Measurements from ENCODE around the gene VRK1. TPM values are rescaled to one million over a fixed set of nuclear protein-coding genes. Genes with fewer than 3 reads are reported as not detected.

Gene VRK1
- total RNA-seq, 1 experiment from 2014 or later = 67.3 TPM

GRCh38 chr14:96782436-96782835, 14.7 kb upstream of the VRK1 start:
- no peak; the same call in 1 of the 2 replicates for ATAC-seq
- no peaks in the 10 kb centered on the region for H3K4me1 Mint-ChIP-seq
- 0 out of 2 replicates have a peak, but pooled peaks cover 4% of the 10 kb centered on the region for H3K9me3 Mint-ChIP-seq
- ChIA-PET POLR2A (no interaction called here), CTCF (no interaction called here)
- no peaks in the 10 kb centered on the region; the same call in none of the 2 replicates for H3K27me3 Mint-ChIP-seq (ENCODE audit: low read depth)
- TF ChIP-seq SMAD4 (CRISPR knock-in tag; IDR thresholded peaks at IDR 0.05) = no peak
- H3K27ac Mint-ChIP-seq = no peak overlapping the region
- no peak for DNase-seq (ENCODE audit: low spot score)
- no peak overlapping the region for H3K4me3 Mint-ChIP-seq
- no peaks in the 10 kb centered on the region for H3K36me3 Mint-ChIP-seq

GRCh38 chr14:96783043-96783914, 13.9 kb upstream of the VRK1 start:
- no peak overlapping the region for H3K4me3 Mint-ChIP-seq
- H3K27me3 Mint-ChIP-seq (ENCODE audit: low read depth) = no peaks in the 10 kb centered on the region; the same call in none of the 2 replicates
- POLR2A ChIA-PET = interaction anchor here (0.5 kb wide), 1 partner anchor 1027 kb away, joined by 3 read pairs; no protein-coding TSS in a partner anchor
- CTCF ChIA-PET = no interaction called here
- ATAC-seq = no peak
- no peak overlapping the region for H3K27ac Mint-ChIP-seq
- DNase-seq (ENCODE audit: low spot score) = no peak
- no peak for TF ChIP-seq ATF2 (CRISPR knock-in tag; IDR thresholded peaks at IDR 0.05; ENCODE audit: borderline replicate concordance, low read depth)
- TF ChIP-seq GABPB1 (CRISPR knock-in tag; IDR thresholded peaks at IDR 0.05) = no peak
- TF ChIP-seq ATF1 (CRISPR knock-in tag; IDR thresholded peaks at IDR 0.05) = no peak
- TF ChIP-seq FOXP1 (CRISPR knock-in tag; IDR thresholded peaks at IDR 0.05; ENCODE audit: borderline replicate concordance) = no peak
- no peak for TF ChIP-seq ELF4 (CRISPR knock-in tag; IDR thresholded peaks at IDR 0.05; ENCODE audit: low read depth)
- no peak for TF ChIP-seq NR1H2 (CRISPR knock-in tag; IDR thresholded peaks at IDR 0.05)
- TF ChIP-seq ZNF416 (CRISPR knock-in tag; IDR thresholded peaks at IDR 0.05) = no peak
- H3K4me1 Mint-ChIP-seq = no peaks in the 10 kb centered on the region
- no peaks in the 10 kb centered on the region for H3K36me3 Mint-ChIP-seq
- no peaks in the 10 kb centered on the region for H3K9me3 Mint-ChIP-seq

- Mint-ChIP-seq H3K27ac (no peak overlapping the region), H3K27me3 (ENCODE audit: low read depth) (peaks cover under 1% of the 10 kb centered on the region), H3K4me1 (no peaks in the 10 kb centered on the region), H3K4me3 (no peak overlapping the region), H3K36me3 (no peaks in the 10 kb centered on the region), H3K9me3 (no peaks in the 10 kb centered on the region)
- TF ChIP-seq ETV6 (CRISPR knock-in tag; IDR thresholded peaks at IDR 0.05) = no peak
- no peak for TF ChIP-seq MLX (CRISPR knock-in tag; IDR thresholded peaks at IDR 0.05)
- no peak for TF ChIP-seq ARID4B (CRISPR knock-in tag; IDR thresholded peaks at IDR 0.05; ENCODE audit: borderline replicate concordance)
- no peak for ATAC-seq
- no peak for DNase-seq (ENCODE audit: low spot score)
- CTCF ChIA-PET = no interaction called here
- POLR2A ChIA-PET = no interaction called here
Observed at GRCh38 chr14:96783915-96784224, 13.3 kb upstream of the VRK1 start.

GRCh38 chr14:96790186-96790585, 7.0 kb upstream of the VRK1 start:
- Mint-ChIP-seq H3K4me1 (no peaks in the 10 kb centered on the region), H3K9me3 (no peaks in the 10 kb centered on the region), H3K27me3 (ENCODE audit: low read depth) (peaks cover 14% of the 10 kb centered on the region), H3K27ac (no peak overlapping the region), H3K4me3 (no peak overlapping the region), H3K36me3 (no peaks in the 10 kb centered on the region)
- ATAC-seq (no peak), DNase-seq (ENCODE audit: low spot score) (no peak)
- ChIA-PET CTCF (no interaction called here), POLR2A (no interaction called here)
- no peak for TF ChIP-seq ZNF138 (CRISPR knock-in tag; conservative IDR thresholded peaks at IDR 0.05)
- no peak for TF ChIP-seq ATF6 (CRISPR knock-in tag; IDR thresholded peaks at IDR 0.05)
- TF ChIP-seq ZBTB43 (CRISPR knock-in tag; IDR thresholded peaks at IDR 0.05) = no peak
- TF ChIP-seq ZNF425 (CRISPR knock-in tag; conservative IDR thresholded peaks at IDR 0.05) = no peak
- TF ChIP-seq GTF2I (CRISPR knock-in tag; conservative IDR thresholded peaks at IDR 0.05) = no peak

Measured in WTC11 (cell line).